ENCODE measurements around the gene RNF25.

- no peak for TF ChIP-seq CTCF (IDR thresholded peaks at IDR 0.05)
- TF ChIP-seq POLR2AphosphoS5 (IDR thresholded peaks at IDR 0.05; ENCODE audit: insufficient read depth in 1 of 2, low read depth in 1 of 2): no peak
Measured at GRCh38 chr2:218691234-218691633, 19.4 kb upstream of the RNF25 start.
